K562 (cell line): ENCODE data around the gene SMCHD1. TPM values are rescaled to one million over a fixed set of nuclear protein-coding genes. Genes with fewer than 3 reads are reported as not detected.

Source experiments
- ATAC-seq: fragments of 200-7000 bp; cut with Tn5 transposase; 3 replicates; pipeline ENCODE4 v1.9.1; 2020; ENCODE audit warnings: moderate library complexity
- BruUV-seq: library from RNA; stranded (reverse); fragments of 400-500 nt; replicated peaks from 2 replicates; lab custom pipeline; 2021; lab: Mats Ljungman, UMichigan
- CTCF ChIA-PET: fragments of 300-600 bp; formaldehyde crosslinking; extraction: SDS; loops from one replicate; lab custom pipeline; 2021; ENCODE audit warnings: low intra/inter-chr PET ratio; lab: Yijun Ruan, JAX
- POLR2A ChIA-PET: fragments of 300-600, 350-650 bp; sonication (Branson Sonifier 250); formaldehyde crosslinking; extraction: SDS; loops from one replicate; lab custom pipeline; 2021; ENCODE audit warnings: antibody characterized with exemption, inconsistent platforms; lab: Yijun Ruan, JAX
- DNase-seq, 4 experiments: peaks; one replicate each; pipeline versions ENCODE4 v3.0.0 to v3.0.0-alpha.2; 2011 to 2018; ENCODE audit warnings: low spot score in 3 of 4, mixed read lengths in 3 of 4; ENCODE audit errors: extremely low read depth in 1 of 4
- FAIRE-seq: peaks from 2 replicates; lab custom pipeline; 2011; peaks lifted over from hg19 to GRCh38; lab: Jason Lieb, UNC
- H2AFZ ChIP-seq: 2 replicates; pipeline ENCODE4 v1.6.0; 2011; ENCODE audit warnings: low read depth, low read length, control low read depth, inconsistent platforms
- H3K27ac ChIP-seq: fragments of 200-600 bp; 3 replicates; pipeline ENCODE4 v1.8.0; 2011; ENCODE audit warnings: low read depth, mild to moderate bottlenecking, control low read depth, inconsistent platforms, low read length, moderate library complexity, mixed read lengths; ENCODE audit errors: extremely low read depth
- H3K27me3 ChIP-seq, 2 experiments: fragments of 300-600 bp in 1 of 2; 2 replicates in 1 of 2; 3 replicates in 1 of 2; pipeline versions ENCODE4 v1.6.0 to v1.8.0; 2011; ENCODE audit warnings: inconsistent platforms in 2 of 2, low read length in 2 of 2, mild to moderate bottlenecking in 1 of 2, mixed read lengths in 1 of 2, moderate library complexity in 1 of 2; ENCODE audit not compliant: control insufficient read depth in 2 of 2, insufficient read depth in 2 of 2
- H3K36me3 ChIP-seq: fragments of 300-600 bp; 3 replicates; pipeline ENCODE4 v1.8.0; 2011; ENCODE audit warnings: mild to moderate bottlenecking, low read length, inconsistent platforms; ENCODE audit not compliant: control insufficient read depth, insufficient read depth
- H3K4me1 ChIP-seq, 2 experiments: fragments of 200-600 bp in 1 of 2; replicated peaks in 1 of 2; 2 replicates in 1 of 2; 3 replicates in 1 of 2; pipeline versions ENCODE4 v1.5.1 to v1.8.0; 2011; ENCODE audit warnings: inconsistent platforms in 2 of 2, low read length in 2 of 2, mild to moderate bottlenecking in 1 of 2, mixed read lengths in 1 of 2, moderate library complexity in 1 of 2; ENCODE audit not compliant: control insufficient read depth in 2 of 2, insufficient read depth in 2 of 2
- H3K4me2 ChIP-seq: 2 replicates; pipeline ENCODE4 v1.6.1; 2011; ENCODE audit warnings: low read length, control low read depth, inconsistent platforms, mixed read lengths; ENCODE audit not compliant: insufficient read depth
- H3K4me3 ChIP-seq: fragments of 200-600 bp; sonication (generic), shearing (Covaris generic); 2 replicates; pipeline ENCODE4 v1.5.1; 2016; ENCODE audit warnings: control low read depth, inconsistent platforms
- H3K79me2 ChIP-seq: fragments of 200-600 bp; 3 replicates; pipeline ENCODE4 v1.8.0; 2011; ENCODE audit warnings: low read length, inconsistent platforms; ENCODE audit not compliant: control insufficient read depth, insufficient read depth
- H3K9ac ChIP-seq, 2 experiments: 2 replicates each; pipeline versions ENCODE4 v1.6.0 to v1.6.1; 2011; ENCODE audit warnings: low read depth in 2 of 2, low read length in 2 of 2, control low read depth in 1 of 2, inconsistent platforms in 1 of 2, mild to moderate bottlenecking in 1 of 2, mixed read lengths in 1 of 2; ENCODE audit not compliant: insufficient read depth in 1 of 2
- H3K9me1 ChIP-seq: one replicate; pipeline ENCODE4 v1.6.0; 2011; ENCODE audit warnings: inconsistent platforms, mild to moderate bottlenecking, low read length, moderate library complexity; ENCODE audit not compliant: control insufficient read depth, insufficient read depth
- H3K9me3 ChIP-seq: replicated peaks from 2 replicates; pipeline ENCODE4 v1.5.1; 2011; ENCODE audit warnings: low read depth, low read length, inconsistent platforms; ENCODE audit not compliant: control insufficient read depth, insufficient read depth
- H4K20me1 ChIP-seq: replicated peaks from 2 replicates; pipeline ENCODE4 v1.6.1; 2011; ENCODE audit warnings: low read length, inconsistent platforms, mixed read lengths; ENCODE audit not compliant: control insufficient read depth, insufficient read depth
- DNMT1 ChIP-seq: fragments of 450-650 bp; IDR thresholded peaks from 2 replicates; pipeline ENCODE4 v1.6.1; 2016; ENCODE audit warnings: antibody characterized with exemption, mild to moderate bottlenecking
- KAT8 ChIP-seq: fragments of 450-650 bp; IDR thresholded peaks from 2 replicates; pipeline ENCODE4 v1.6.1; 2016; ENCODE audit warnings: low read depth, mild to moderate bottlenecking
- LEF1 ChIP-seq: fragments of 450-650 bp; IDR thresholded peaks from 2 replicates; pipeline ENCODE4 v1.6.1; 2016; ENCODE audit warnings: mild to moderate bottlenecking
- MTA1 ChIP-seq: fragments of 450-650 bp; IDR thresholded peaks from 2 replicates; pipeline ENCODE4 v1.6.1; 2017; ENCODE audit warnings: borderline replicate concordance
- MTA3 ChIP-seq: fragments of 450-650 bp; formaldehyde crosslinking; IDR thresholded peaks from 2 replicates; pipeline ENCODE4 v1.6.1; 2017; ENCODE audit warnings: mild to moderate bottlenecking, borderline replicate concordance
- RCOR1 ChIP-seq, 2 experiments: IDR thresholded peaks; 2 replicates each; pipeline ENCODE4 v1.6.1; 2012; ENCODE audit warnings: low read depth in 2 of 2, low read length in 2 of 2, borderline replicate concordance in 1 of 2, improper control_type of control experiment in 1 of 2
- SIN3A ChIP-seq, 2 experiments: fragments of 150-350 bp in 1 of 2; IDR thresholded peaks; 2 replicates each; pipeline ENCODE4 v1.6.1; 2011 to 2016; ENCODE audit warnings: borderline replicate concordance in 2 of 2, low read depth in 2 of 2, low read length in 2 of 2, mild to moderate bottlenecking in 2 of 2, moderate library complexity in 2 of 2; ENCODE audit not compliant: control insufficient read depth in 1 of 2
- SMAD4 ChIP-seq: fragments of 250-450 bp; sonication (Bioruptor Pico); conservative IDR thresholded peaks from 2 replicates; pipeline ENCODE4 v1.8.0; 2021; ENCODE audit warnings: inconsistent platforms, mild to moderate bottlenecking, moderate library complexity
- TOE1 ChIP-seq, 2 experiments: fragments of 450-650 bp in 1 of 2; sonication (generic) in 1 of 2; formaldehyde crosslinking in 1 of 2; IDR thresholded peaks; 2 replicates each; pipeline versions ENCODE4 v1.7.1 to v1.8.0; 2016 to 2022; ENCODE audit warnings: borderline replicate concordance in 2 of 2, mild to moderate bottlenecking in 2 of 2, antibody characterized with exemption in 1 of 2, inconsistent platforms in 1 of 2, low read depth in 1 of 2, missing genetic modification reagents in 1 of 2, moderate library complexity in 1 of 2
- ZNF431 ChIP-seq: sonication (generic); formaldehyde crosslinking; IDR thresholded peaks from 2 replicates; pipeline ENCODE4 v1.8.0; 2022; ENCODE audit warnings: mild to moderate bottlenecking, missing genetic modification reagents
- ZNF717 ChIP-seq: fragments of 250-450 bp; sonication (Bioruptor Pico); IDR thresholded peaks from 2 replicates; pipeline ENCODE4 v1.5.0; 2021
- WGBS: fragments of 100-300 bp; shearing (Covaris generic); methylation state at CpG from one replicate; pipeline ENCODE4 v1.1.6; 2016; ENCODE audit warnings: low coverage, mixed read lengths; ENCODE audit not compliant: insufficient coverage; ENCODE audit errors: missing lambda C conversion rate; 5-methylcytosine and 5-hydroxymethylcytosine counted together
- in situ Hi-C: fragments of 300-500 bp; cut with MboI; formaldehyde crosslinking; loops from 4 replicates; pipeline ENCODE4 v1.15.0; 2018; ENCODE audit warnings: inconsistent platforms, mixed read lengths
- intact Hi-C: fragments of 100-400 bp; cut with micrococcal nuclease; formaldehyde crosslinking; loops from 2 replicates; pipeline ENCODE4 v1.14.2; 2022
- polyA plus RNA-seq, 8 experiments: library from polyadenylated mRNA; depleted of rRNA in 4 of 8; stranded (reverse) in 5 of 8; unstranded in 3 of 8; fragments of >200 nt; fragmentation: Nextera tagmentation in 2 of 8; fragmentation: Illumina TruSeq in 1 of 8; extraction: Ambion mirVana in 2 of 8; extraction: Trizol in 1 of 8; gene quantifications; 2 replicates each; pipeline versions ENCODE4 v1.2.1 to v1.2.3, GENCODE V29; 2011 to 2014; ENCODE audit warnings: inconsistent platforms in 1 of 8, missing spikeins in 1 of 8
- total RNA-seq, 7 experiments: library from RNA; depleted of rRNA in 6 of 7; stranded (reverse); fragments of >200 nt in 6 of 7; fragmentation: Illumina TruSeq in 2 of 7; extraction: Trizol in 2 of 7; gene quantifications; 2 replicates each; pipeline versions ENCODE4 v1.2.1 to v1.2.3, GENCODE V29; 2011 to 2021; ENCODE audit warnings: low replicate concordance in 1 of 7
- TF ChIP-seq, protein P1 (sequence below), 2 experiments: fragments of 450-650 bp; IDR thresholded peaks; 2 replicates each; pipeline ENCODE4 v1.6.1; 2018; ENCODE audit warnings: mild to moderate bottlenecking in 2 of 2, low read depth in 1 of 2; ENCODE audit not compliant: partially characterized antibody in 2 of 2
- TF ChIP-seq, protein P2 (sequence below): sonication (generic); formaldehyde crosslinking; IDR thresholded peaks from 2 replicates; pipeline ENCODE4 v1.8.1; 2022; ENCODE audit warnings: missing genetic modification reagents

SMCHD1 gene
- total and polyA plus RNA-seq, 9 of the 15 experiments (the other 6 are each of a cell fraction or from before 2014, with no cell fraction given): 6.3 to 144 (median 72.7) TPM

DNA sequence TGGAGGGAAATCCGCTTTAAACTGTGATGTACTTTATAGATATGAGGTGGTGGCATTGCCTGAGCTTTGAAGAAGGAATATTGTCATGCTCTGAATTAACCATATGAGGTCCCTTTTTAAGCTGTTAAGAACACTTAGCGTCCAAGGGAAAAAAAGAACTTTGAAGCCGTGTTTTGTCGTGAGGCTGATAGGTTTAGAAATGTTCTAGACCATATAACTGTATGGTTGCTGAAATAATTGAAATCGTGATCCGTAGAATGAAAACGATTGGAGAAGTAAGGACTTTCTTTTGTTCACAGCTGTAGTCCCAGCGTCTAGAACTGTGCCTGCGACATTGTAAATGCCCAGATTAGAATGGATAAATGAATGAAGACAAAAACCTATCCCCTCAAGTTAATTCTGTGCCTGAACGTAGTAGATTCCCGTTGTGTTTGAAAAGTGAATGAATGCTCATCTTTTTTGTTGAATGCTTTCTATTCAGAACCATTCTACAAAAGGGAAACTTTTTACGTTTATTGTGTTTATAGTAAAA is 1.5 kb downstream of the SMCHD1 start:
- Histone ChIP-seq H3K79me2 (peaks cover 66% of the 10 kb centered on the region), H3K4me2 (peak overlapping the region; percentile 88), H4K20me1 (peaks cover 27% of the 10 kb centered on the region; the same call in 1 of the 2 replicates), H2AFZ (no peak overlapping the region), H3K9me1 (no peaks in the 10 kb centered on the region), H3K4me3 (peak overlapping the region; percentile 86), H3K27me3 (no peaks in the 10 kb centered on the region), H3K4me1 (peaks cover 16 to 24% of the 10 kb centered on the region in 2 experiments; a peak in 4 of 5 replicates), H3K9me3 (no peaks in the 10 kb centered on the region), H3K27ac (peak overlapping the region; percentile 94), H3K9ac (peak overlapping the region; percentile 93 to 99), H3K36me3 (peaks cover 8% of the 10 kb centered on the region; the same call in 2 of the 3 replicates)
- FAIRE-seq (peak; percentile 32), ATAC-seq (no peak; the same call in 2 of the 3 replicates), DNase-seq (no peak)
- CTCF ChIA-PET: no interaction called here
- POLR2A ChIA-PET: interaction anchor here (0.6 to 4.5 kb wide), 11 partner anchors 8 to 1754 kb away, joined by 3 to 22 read pairs (median 5); partner anchors contain the start of gene METTL4
- BruUV-seq: no TSS peak
- in situ Hi-C loops: no loop called here
- under 1% methylated on average over 12 of the region's 12 CpGs for WGBS
- intact Hi-C loops: loop anchor here (5.0 kb wide), 2 partner anchors 85 to 330 kb away; partner anchors contain the start of genes METTL4 and NDC80
- TF ChIP-seq, protein P1, sequence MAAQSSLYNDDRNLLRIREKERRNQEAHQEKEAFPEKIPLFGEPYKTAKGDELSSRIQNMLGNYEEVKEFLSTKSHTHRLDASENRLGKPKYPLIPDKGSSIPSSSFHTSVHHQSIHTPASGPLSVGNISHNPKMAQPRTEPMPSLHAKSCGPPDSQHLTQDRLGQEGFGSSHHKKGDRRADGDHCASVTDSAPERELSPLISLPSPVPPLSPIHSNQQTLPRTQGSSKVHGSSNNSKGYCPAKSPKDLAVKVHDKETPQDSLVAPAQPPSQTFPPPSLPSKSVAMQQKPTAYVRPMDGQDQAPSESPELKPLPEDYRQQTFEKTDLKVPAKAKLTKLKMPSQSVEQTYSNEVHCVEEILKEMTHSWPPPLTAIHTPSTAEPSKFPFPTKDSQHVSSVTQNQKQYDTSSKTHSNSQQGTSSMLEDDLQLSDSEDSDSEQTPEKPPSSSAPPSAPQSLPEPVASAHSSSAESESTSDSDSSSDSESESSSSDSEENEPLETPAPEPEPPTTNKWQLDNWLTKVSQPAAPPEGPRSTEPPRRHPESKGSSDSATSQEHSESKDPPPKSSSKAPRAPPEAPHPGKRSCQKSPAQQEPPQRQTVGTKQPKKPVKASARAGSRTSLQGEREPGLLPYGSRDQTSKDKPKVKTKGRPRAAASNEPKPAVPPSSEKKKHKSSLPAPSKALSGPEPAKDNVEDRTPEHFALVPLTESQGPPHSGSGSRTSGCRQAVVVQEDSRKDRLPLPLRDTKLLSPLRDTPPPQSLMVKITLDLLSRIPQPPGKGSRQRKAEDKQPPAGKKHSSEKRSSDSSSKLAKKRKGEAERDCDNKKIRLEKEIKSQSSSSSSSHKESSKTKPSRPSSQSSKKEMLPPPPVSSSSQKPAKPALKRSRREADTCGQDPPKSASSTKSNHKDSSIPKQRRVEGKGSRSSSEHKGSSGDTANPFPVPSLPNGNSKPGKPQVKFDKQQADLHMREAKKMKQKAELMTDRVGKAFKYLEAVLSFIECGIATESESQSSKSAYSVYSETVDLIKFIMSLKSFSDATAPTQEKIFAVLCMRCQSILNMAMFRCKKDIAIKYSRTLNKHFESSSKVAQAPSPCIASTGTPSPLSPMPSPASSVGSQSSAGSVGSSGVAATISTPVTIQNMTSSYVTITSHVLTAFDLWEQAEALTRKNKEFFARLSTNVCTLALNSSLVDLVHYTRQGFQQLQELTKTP (IDR thresholded peaks at IDR 0.05; ENCODE audit: low read depth in 1 of 2, partially characterized antibody in 2 of 2): peak in 1 of 2 experiments; percentile 68
- TF ChIP-seq MTA3: 0 out of 2 replicates have a peak, but pooled peaks have one; percentile 46
- no peak for TF ChIP-seq KAT8
- no peak for TF ChIP-seq SIN3A (IDR thresholded peaks at IDR 0.05; ENCODE audit: borderline replicate concordance in 2 of 2, control insufficient read depth in 1 of 2, low read depth in 2 of 2, low read length in 2 of 2)
- 0 out of 2 replicates have a peak, but pooled peaks have one; percentile 34 for TF ChIP-seq ZNF431 (CRISPR knock-in tag)
- TF ChIP-seq RCOR1 (IDR thresholded peaks at IDR 0.05; ENCODE audit: borderline replicate concordance in 1 of 2, low read depth in 2 of 2, low read length in 2 of 2): peak in 1 of 2 experiments; percentile 17; a peak in 1 of 4 replicates
- TF ChIP-seq LEF1: peak; percentile 53; the same call in 1 of the 2 replicates
- TF ChIP-seq MTA1: no peak
- no peak for TF ChIP-seq DNMT1
- TF ChIP-seq, protein P2, sequence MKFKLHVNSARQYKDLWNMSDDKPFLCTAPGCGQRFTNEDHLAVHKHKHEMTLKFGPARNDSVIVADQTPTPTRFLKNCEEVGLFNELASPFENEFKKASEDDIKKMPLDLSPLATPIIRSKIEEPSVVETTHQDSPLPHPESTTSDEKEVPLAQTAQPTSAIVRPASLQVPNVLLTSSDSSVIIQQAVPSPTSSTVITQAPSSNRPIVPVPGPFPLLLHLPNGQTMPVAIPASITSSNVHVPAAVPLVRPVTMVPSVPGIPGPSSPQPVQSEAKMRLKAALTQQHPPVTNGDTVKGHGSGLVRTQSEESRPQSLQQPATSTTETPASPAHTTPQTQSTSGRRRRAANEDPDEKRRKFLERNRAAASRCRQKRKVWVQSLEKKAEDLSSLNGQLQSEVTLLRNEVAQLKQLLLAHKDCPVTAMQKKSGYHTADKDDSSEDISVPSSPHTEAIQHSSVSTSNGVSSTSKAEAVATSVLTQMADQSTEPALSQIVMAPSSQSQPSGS (CRISPR knock-in tag): no peak
- TF ChIP-seq TOE1 (IDR thresholded peaks at IDR 0.05; ENCODE audit: borderline replicate concordance): peak; percentile 31; the same call in 1 of the 2 replicates
- TF ChIP-seq TOE1 (CRISPR knock-in tag; IDR thresholded peaks at IDR 0.05; ENCODE audit: borderline replicate concordance, low read depth): no peak
- no peak for TF ChIP-seq ZNF717 (CRISPR knock-in tag)
- no peak for TF ChIP-seq SMAD4 (CRISPR knock-in tag)
